Measurements from ENCODE around the gene EIF4G3.
"Not testable (repeated sequence)": the region's sequence is repeated elsewhere in the genome, so short reads cannot be mapped to it uniquely, and the experiment has no call there.

Gene EIF4G3

DNA sequence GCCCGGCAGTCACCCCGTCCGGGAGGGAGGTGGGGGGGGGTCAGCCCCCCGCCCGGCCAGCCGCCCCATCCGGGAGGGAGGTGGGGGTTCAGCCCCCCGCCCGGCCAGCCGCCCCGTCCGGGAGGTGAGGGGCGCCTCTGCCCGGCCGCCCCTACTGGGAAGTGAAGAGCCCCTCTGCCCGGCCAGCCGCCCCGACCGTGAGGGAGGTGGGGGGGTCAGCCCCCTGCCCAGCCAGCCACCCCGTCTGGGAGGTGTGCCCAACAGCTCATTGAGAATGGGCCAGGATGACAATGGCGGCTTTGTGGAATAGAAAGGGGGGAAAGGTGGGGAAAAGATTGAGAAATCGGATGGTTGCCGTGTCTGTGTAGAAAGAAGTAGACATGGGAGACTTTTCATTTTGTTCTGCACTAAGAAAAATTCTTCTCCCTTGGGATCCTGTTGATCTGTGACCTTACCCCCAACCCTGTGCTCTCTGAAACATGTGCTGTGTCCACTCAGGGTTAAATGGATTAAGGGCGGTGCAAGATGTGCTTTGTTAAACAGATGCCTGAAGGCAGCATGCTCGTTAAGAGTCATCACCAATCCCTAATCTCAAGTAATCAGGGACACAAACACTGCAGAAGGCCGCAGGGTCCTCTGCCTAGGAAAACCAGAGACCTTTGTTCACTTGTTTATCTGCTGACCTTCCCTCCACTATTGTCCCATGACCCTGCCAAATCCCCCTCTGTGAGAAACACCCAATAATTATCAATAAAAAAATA lies 152.4 kb downstream of the EIF4G3 start:
- not testable (repeated sequence) for DNase-seq

DNA sequence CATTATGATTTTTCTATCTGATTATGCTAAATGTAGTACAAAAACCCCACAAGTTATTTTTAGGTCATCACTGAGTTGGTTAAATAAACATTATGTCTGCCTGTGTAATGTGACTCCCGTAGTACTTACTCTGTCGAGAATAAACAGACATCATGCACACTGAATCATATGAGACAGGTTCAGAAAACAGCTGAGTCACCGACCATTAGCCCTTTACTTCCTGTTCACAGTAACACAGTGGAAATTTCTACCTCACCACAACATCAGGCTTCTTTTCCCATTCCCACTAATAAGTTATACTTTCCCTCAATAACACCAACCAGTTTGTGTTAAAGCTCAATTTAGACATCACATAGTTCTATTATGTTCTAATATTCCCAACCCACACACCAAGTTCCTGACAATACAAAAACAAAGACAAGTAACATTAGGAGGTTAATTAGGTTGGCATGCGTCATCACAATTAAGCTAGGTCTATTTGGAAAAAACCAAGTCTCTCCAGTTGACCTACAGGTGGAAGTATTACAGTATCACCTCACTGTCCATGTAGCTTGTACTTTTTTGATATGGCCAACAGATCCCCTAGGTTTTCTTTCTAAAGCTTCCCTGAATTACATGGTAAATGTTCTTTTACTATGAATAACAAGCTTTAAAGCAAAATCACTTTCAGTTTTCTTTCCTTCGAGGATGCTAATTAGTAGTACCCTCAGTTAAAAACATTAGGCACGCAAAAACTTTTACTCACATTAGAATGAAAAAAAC lies 154.2 kb downstream of the EIF4G3 start:
- peak; percentile 80 for DNase-seq

DNA sequence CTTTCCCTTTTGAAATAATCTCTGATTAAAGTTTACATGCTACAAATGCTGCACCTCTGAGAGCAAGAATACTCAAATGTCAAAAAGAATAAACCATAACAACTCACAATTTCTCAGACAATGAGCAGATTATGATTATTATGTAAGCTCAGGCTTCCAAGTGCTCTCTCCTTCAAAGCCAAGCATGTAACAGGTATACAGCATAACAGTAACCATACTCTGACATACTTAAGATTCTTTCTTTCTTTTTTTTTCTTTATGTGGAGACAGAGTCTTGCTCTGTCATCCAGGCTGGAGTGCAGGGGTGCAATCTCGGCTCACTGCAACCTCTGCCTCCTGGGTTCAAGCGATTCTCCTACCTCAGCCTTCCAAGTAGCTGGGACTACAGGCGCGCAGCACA lies 155.4 kb downstream of the EIF4G3 start:
- DNase-seq, result no peak

DNA sequence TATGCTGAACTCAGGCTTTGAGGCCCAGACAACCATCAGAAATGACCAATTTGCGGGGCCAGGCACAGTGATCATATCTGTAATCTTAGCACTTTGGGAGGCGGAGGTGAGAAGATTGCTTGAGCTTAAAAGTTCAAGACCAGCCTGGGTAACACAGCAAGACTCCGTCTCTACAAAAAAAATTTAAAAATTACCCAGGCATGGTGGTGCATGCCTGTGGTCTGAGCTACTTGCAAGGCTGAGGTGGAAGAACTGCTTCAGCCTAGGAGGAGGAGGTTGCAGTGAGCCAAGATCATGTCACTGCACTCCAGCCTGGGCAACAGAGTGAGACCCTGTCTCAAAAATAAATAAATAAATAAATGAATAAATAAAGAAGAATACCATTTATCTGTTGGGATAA lies 156.5 kb downstream of the EIF4G3 start:
- DNase-seq, result peak; percentile 73

DNA sequence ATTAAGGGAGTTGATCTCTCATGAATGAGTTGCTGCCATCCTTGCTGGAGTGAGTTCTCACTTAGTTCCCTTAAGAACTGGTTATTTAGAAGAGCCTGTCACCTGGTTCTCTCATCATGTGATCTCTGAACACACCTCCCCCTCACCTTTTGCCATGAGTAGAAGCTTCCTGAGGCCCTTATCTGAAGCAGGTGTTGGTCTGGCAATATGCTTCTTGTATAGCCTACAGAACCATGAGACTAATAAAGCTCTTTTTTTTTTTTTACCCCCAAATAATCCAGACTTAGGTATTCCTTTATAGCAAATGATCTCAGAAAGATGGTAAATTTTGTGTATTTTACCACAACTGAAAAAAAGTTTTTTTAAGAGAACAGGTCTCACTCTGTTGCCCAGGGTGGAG lies 158.0 kb downstream of the EIF4G3 start:
- no peak for DNase-seq

DNA sequence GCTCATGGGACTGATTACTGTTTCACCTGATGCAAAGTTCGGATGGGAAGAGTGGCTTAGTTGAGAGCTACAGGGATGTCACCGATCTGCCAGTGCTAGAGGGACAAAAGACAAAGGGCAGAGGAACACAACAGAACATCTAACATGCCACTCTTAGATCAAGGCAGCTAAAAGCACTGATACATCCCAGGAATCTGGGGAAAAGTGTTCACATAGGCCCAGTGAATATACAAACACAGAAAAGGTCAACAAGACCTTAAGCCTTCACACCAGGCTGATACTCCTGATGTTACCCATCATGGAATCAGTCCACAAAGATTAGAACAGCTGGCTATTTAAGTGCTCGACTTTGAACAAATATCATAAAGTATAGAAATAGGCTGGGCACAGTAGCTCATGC lies 163.2 kb downstream of the EIF4G3 start:
- no peak for DNase-seq

DNA sequence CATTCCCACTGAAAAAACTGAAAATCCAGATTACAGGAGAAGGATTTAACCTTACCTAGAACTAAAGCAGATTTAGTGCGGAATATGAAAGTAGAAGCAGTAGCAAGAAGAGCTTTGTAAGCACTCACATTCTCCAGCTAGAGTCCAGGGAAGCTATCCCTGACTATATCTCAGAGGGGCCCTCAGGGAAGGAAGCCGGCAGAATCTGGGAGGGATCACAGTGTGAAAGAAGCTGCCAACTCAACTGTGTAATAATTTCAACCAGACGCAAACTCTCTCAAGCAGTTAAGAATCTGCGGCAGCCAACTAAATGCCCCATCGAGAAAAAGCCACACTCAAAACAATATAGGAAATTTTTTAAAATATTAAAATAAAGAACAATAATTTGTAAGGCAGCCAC lies 163.8 kb downstream of the EIF4G3 start:
- DNase-seq, result peak; percentile 73

DNA sequence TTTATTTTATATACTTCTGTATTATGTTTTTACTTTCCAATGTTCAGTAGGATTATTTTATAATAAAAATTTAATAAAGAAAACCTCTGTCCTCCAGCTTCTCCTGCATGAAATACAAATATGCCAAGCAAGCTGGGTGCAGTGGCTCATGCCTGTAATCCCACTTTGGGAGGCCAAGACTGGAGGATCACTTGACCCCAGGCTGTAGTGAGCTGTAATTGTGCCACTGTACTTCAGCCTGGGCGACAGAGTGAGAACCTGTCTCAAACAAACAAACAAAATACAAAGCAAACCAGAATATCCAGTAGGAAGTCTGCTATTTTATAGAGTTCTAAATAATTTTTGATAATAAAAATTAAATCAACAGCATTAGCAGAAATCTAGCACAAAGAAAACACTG lies 168.8 kb downstream of the EIF4G3 start:
- no peak for DNase-seq

DNA sequence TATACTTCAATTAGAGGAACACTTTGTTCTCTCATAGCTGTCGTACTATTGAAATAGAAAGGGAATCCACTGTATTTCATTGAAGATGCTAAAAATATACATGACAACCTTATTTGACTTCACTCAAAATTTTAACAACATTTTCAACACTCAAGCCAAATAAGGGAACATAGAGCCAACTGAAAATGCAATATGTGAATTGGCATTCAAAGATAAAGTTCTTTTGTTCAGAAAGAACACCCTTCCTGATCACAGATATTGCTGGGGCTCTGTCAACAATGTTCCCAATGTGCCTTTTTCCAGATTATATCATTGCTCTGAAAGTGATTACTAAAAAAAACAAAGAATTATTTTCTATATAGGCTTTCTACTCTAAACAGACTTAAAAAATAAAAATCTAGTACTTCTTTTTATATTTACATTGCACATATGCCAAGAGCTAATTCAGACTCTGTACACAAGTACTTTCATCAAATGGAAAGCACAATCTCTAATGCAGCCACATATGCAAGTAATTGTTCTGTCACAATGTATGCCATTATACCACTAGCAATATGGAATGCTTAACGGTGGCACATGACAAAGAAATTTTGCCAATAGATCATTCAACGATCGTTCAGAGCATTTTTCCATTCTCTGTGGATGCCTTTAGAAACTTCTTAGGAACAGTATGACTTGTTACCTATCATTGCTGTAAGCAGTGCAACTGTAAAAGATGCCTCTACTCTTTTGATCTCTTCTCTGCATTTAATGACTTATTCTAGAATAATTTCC lies 171.0 kb downstream of the EIF4G3 start:
- no peak for DNase-seq

DNA sequence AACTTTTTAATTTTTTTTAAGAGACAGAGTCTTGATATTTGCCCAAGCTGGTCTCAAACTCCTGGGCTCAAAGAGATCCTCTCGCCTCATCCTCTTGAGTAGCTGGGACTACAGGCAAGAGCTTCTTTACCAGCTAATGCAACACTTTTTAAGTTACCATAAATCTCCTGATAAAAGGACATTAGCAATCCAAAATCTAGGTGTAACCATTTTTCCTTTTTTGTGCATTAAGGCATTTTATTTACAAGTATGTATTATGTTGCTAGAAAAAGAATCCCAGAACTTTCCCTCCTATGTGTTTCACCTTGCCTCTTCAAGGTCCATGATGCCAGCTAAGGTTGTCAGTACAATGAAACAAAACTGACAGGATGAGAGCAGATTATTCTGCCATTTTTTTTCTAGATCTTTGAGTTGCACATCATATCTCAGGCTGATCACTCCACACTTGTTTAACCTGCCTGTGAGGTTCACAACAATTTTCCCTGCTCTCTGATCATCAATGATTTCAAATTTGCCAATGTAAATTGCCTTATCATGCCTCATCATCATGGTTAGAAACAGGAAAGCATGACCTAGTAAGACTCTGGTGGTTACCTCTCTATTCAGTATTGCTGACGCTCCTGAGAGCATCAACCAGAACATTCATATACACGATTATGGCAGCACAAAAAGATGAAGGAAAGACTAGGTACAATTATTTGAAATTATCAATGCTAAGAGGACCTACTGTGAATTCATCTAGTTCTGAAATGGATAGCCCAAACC lies 173.2 kb downstream of the EIF4G3 start:
- no peak for DNase-seq

DNA sequence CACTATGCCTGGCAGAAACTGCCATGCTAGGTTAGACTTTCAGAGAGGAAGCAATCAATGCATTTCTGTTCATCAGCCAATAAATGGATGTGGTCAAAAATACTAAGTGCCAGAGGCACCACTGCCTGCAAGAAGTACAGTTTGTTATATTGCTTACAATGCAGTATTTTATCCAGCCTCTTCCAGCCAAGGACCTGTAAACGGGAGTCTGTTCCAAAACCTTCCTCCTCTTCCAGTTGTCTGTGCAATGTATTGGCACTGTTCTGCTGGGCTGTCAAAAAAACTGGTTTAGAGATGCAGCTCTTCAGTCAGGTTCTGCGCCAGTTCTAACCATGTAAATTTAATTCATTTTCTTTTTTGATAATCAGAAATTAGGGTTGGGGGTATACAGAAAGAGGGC lies 175.7 kb downstream of the EIF4G3 start:
- DNase-seq, result no peak

DNA sequence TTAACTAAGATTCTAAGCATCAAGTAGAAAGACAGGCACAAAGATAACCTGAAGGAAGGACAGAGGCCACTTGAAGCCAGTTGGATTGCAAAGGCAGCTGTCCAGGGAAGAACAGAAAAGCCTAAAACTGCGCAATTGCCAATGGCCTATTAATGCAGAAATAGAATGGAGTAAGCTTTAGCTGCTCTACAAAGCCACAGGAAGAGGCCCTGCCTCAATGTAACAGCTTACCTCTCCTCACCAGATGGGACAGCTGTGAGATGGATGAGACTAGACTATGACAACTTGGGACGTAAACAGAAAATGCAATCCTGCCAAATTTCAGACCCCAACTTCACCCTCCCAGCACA lies 176.5 kb downstream of the EIF4G3 start:
- DNase-seq, result no peak

DNA sequence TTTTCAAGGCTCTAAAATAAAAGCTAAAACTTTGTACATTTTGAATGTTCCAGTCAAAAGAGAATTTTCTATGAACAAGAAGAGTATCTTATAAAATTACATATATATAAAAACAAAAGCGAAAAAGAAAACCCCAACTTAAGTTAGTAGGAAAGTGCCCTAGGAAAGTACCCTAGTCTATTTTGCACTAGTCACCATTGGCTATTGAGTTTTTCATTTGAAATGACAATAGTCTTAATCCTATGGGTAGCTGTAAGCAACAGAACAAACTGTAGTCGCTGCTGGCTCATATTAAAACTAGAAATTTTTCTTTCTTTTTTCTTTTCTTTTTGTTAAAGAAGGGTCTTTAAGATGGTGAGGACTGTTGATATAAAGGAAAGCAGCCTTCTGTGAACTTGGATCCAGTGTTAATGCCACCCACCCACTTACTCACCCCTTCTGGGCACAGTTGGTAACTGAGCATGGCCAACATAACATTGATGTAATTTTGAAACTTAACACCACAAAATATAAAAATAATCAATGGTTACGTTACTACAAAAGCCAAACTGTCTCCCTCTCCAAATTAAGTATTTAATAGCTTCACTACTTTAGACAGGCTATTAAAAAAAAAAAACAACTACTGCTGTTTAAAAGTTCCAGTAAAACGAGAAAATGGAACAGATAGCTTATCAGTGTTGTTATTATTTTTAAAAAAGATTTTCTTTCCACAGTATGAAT lies 177.0 kb downstream of the EIF4G3 start:
- no peak for DNase-seq

DNA sequence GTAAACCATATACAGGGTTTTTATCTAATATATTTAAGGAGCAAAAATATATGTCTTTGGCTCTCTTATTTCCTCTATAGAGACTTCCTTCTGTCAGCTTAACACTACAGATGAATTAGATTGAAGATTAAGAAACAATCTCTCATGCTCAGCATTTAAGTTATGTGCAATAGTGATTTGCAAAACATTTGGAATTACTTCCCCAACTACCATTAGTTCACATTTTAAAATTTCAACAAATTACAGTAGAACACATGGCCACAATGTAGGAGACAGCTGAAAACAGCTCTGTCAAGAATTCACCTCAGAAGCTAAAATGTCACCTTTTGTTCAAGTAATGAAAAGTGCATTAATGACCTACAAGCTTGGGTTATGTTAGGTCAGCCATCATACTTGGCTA lies 177.9 kb downstream of the EIF4G3 start:
- no peak for DNase-seq

DNA sequence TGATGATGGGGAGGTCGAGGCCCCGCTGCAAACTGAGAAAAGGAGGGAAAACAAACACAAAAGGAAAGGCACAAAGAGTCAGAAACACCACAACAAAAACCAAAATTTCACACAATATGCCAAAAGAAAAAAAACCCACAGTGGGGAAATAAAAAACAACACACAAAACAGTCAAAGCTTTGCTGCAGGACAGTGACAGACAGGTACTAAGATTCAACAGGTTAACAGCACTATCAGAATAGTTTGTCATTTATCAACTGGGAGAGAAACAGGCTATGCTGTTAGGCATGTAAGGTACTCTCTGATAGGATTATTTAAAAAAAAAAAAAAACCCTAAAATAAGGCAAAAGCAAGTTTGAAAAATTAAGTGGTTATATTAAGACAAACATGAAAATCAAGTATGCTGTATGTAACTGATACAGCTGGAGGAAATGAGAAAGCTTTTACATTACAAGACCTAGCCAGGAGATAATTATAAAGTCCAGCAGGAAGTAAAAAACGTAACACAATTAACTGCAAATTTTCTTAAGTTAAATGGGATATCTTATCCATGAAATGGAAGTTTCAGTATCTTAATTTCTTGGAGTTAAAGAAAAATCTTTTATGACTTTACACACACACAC lies 179.0 kb downstream of the EIF4G3 start:
- no peak for DNase-seq

DNA sequence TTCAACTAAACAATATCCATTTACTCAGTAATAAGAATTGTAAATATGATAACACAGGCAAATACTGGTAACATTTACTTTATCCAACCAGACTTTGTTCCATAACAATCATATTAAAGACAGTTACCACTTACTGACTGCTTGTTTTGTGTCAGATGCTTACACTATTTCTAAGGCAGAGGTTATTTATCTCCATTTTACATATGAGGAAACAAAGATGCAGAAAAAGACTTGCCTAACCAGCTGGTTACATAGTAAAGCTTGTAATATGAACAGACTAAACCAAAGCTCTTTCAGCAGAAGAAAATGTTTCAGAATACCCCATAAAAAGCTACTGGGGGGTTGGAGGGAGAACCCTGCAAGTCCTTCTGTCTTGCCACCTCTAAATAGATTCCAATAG lies 180.1 kb downstream of the EIF4G3 start:
- DNase-seq, result no peak

DNA sequence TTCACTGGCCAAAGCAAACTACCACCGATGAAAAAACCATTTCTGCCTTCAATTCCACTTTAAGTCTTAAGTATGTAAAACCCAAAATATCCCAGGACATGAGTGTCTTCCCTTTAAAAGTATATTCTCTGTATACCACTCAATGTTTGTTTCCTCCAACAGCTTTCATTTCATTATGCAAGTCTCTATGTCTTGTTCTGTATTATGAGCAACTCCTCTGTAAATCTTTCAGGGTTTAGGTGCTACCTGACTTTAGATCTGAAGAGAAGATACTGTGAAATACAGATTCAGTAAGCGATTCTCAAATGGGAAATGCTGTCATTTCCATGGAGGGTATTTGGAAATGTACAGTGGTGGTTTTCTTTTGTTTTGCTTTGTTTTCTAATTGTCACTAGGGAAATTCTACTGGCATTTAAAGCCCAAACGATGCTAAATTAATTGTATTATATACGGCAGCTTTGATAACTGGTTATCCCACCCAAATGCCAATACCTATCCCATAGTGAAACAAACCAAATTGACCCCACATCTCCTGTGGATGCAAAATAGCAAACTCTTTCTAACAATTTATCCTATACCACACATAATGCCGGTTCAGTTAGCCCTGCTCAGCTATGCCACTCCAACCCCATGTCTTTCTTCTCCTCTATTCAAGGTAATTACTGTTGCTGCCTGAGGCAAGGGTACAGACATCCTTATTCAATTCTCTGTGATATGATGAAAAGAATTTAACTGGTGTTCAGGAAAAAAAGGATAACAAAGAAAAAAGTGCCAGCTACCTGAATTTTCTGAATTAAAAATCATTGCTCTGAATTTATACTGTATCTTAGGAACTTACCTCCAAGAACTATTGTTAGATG lies 182.8 kb downstream of the EIF4G3 start:
- no peak for DNase-seq

DNA sequence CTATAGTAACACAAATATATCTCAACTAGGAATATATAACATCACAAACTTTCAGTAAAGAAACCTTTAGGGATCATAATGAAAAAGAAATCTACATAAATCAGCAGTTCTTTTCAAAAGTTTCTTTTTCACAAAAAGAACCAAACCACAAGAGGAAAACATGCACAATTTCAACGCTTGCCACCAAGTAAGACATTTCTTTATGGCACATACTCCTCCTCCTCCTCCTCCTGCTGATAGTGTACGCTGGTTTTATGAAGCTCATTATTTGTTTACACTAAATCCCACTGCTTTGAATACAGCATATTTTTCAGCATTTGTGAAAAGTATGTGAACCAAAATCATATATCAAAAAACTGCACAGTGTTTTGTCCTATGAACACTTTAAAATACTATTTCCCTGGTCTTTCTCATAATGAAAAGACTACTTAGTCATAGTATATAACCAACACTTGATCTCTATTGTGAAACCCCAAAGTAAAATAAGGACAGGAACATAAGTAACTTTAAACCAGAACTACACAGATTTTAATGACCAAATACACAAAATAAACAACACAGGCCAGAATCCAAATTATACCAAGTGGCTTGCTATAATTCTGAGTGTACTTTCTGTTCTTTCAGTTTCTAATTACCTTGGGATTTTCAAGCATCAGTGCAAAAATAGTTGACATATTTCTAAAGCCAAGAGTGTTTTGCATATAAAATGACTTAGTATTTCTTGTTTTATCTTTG lies 184.2 kb downstream of the EIF4G3 start:
- DNase-seq, result no peak

DNA sequence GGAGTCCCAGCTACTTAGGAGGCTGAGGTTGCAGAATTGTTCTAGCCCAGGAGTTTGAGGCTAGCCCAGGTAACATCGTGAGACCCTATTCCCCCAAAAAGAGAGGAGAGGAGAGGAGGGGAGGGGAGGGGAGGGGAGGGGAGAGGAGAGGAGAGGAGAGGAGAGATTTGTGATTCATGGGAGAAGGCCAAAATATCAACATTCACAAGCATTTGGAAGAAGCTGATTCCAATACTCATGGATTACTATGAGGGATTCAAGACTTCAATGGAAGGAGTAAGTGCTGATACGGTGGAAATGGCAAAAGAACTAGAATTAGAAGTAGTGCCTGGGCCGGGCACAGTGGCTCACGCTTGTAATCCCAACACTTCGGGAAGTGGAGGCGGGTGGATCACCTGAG lies 187.8 kb downstream of the EIF4G3 start:
- DNase-seq, result no peak

Measured in islet precursor cell (in vitro differentiated cells).